CD4-positive, alpha-beta T cell (primary cell): ENCODE measurements around the gene DENND1A. TPM values are rescaled to one million over a fixed set of nuclear protein-coding genes. Genes with fewer than 3 reads are reported as not detected.

Experiments
- ATAC-seq: fragments of 200-7000 bp; cut with Tn5 transposase; one replicate; pipeline ENCODE4 v1.10.0; 2022; ENCODE audit warnings: mild to moderate bottlenecking; ENCODE audit not compliant: poor library complexity
- CTCF ChIA-PET: fragments of 350-600 bp; sonication (Branson Sonifier 250); formaldehyde crosslinking; loops from one replicate; lab custom pipeline; 2021; ENCODE audit warnings: antibody characterized with exemption, inconsistent platforms; lab: Charles Lee
- POLR2A ChIA-PET: fragments of 350-600 bp; sonication (Branson Sonifier 250); formaldehyde crosslinking; loops from one replicate; lab custom pipeline; 2021; ENCODE audit warnings: antibody characterized with exemption, inconsistent platforms; lab: Charles Lee
- DNase-seq, 14 experiments: peaks; one replicate each; pipeline ENCODE4 v3.0.0-alpha.2; 2013 to 2020; ENCODE audit warnings: mixed read lengths in 2 of 14
- H3K27ac ChIP-seq, 2 donors: one replicate each; pipeline versions ENCODE4 v1.5.1 to v1.7.0; 2013; ENCODE audit warnings: low read length in 2 of 2, low read depth in 1 of 2, mild to moderate bottlenecking in 1 of 2
- H3K27me3 ChIP-seq, 2 experiments: 1 replicate in 1 of 2; 2 replicates in 1 of 2; pipeline versions ENCODE4 v1.6.1 to v1.7.0; 2013; ENCODE audit warnings: low read length in 2 of 2, control low read depth in 1 of 2, mild to moderate bottlenecking in 1 of 2, moderate library complexity in 1 of 2; ENCODE audit not compliant: insufficient read depth in 2 of 2, control insufficient read depth in 1 of 2
- H3K36me3 ChIP-seq: one replicate; pipeline ENCODE4 v1.6.1; 2013; ENCODE audit warnings: low read length, control low read depth; ENCODE audit not compliant: insufficient read depth
- H3K4me1 ChIP-seq: one replicate; pipeline ENCODE4 v1.6.1; 2013; ENCODE audit warnings: low read length, control low read depth; ENCODE audit not compliant: insufficient read depth
- H3K4me3 ChIP-seq: one replicate; pipeline ENCODE4 v1.5.1; 2013; ENCODE audit warnings: mild to moderate bottlenecking, low read length, moderate library complexity
- H3K9me3 ChIP-seq, 2 experiments: 1 replicate in 1 of 2; 2 replicates in 1 of 2; pipeline versions ENCODE4 v1.6.1 to v1.7.0; 2013; ENCODE audit warnings: low read length in 2 of 2, mild to moderate bottlenecking in 2 of 2, control low read depth in 1 of 2, moderate library complexity in 1 of 2; ENCODE audit not compliant: control insufficient read depth in 1 of 2, insufficient read depth in 1 of 2
- H3K27ac Mint-ChIP-seq: one replicate; pipeline ENCODE4 v1.8.0; 2020; ENCODE audit warnings: mixed read lengths
- H3K27me3 Mint-ChIP-seq: one replicate; pipeline ENCODE4 v1.8.0; 2021; ENCODE audit warnings: mixed read lengths
- H3K36me3 Mint-ChIP-seq: one replicate; pipeline ENCODE4 v1.8.0; 2021; ENCODE audit warnings: low read depth, mixed read lengths
- H3K4me1 Mint-ChIP-seq: one replicate; pipeline ENCODE4 v1.8.0; 2021; ENCODE audit warnings: low read depth, mixed read lengths
- H3K4me3 Mint-ChIP-seq: one replicate; pipeline ENCODE4 v1.8.0; 2020; ENCODE audit warnings: mild to moderate bottlenecking, mixed read lengths
- H3K9me3 Mint-ChIP-seq: one replicate; pipeline ENCODE4 v1.8.0; 2020; ENCODE audit warnings: mixed read lengths
- CTCF ChIP-seq: fragments of 200-600 bp; IDR thresholded peaks from one replicate; pipeline ENCODE4 v1.8.0; 2022; ENCODE audit warnings: antibody characterized with exemption, mild to moderate bottlenecking
- intact Hi-C, 2 experiments: fragments of 100-400 bp; cut with DNase I in 1 of 2; cut with micrococcal nuclease in 1 of 2; formaldehyde crosslinking; loops; one replicate each; pipeline versions ENCODE4 v1.15.1 to v1.9.0; 2023 to 2025; cut with DNase I, micrococcal nuclease
- total RNA-seq, 174 experiments: library from RNA in 2 of 174; stranded (reverse) in 2 of 174; gene quantifications; one replicate each; pipeline ENCODE4 v1.2.3 and lab custom pipeline; 2021 to 2026

DENND1A gene
- total RNA-seq, 2 experiments from 2014 or later = 20.0 to 20.6 TPM

GRCh38 chr9:123483191-123483803 lies 446.6 kb downstream of the DENND1A start:
- Mint-ChIP-seq H3K4me1 (no peaks in the 10 kb centered on the region), H3K27me3 (no peaks in the 10 kb centered on the region), H3K9me3 (no peaks in the 10 kb centered on the region), H3K36me3 (no peaks in the 10 kb centered on the region), H3K4me3 (no peak overlapping the region), H3K27ac (no peak overlapping the region)
- POLR2A ChIA-PET = no interaction called here
- CTCF ChIA-PET = no interaction called here
- H3K4me1 ChIP-seq = no peaks in the 10 kb centered on the region
- H3K27me3 ChIP-seq = no peaks in the 10 kb centered on the region
- intact Hi-C loops = no loop called here
- TF ChIP-seq CTCF = no peak
- H3K36me3 ChIP-seq = no peaks in the 10 kb centered on the region
- no peaks in the 10 kb centered on the region for H3K9me3 ChIP-seq
- H3K27ac ChIP-seq = no peak overlapping the region
- no peak overlapping the region for H3K4me3 ChIP-seq
- no peak for ATAC-seq
- no peak for DNase-seq

- no peak overlapping the region for H3K27ac ChIP-seq
- Mint-ChIP-seq H3K9me3 (no peaks in the 10 kb centered on the region), H3K4me3 (no peak overlapping the region), H3K27me3 (no peaks in the 10 kb centered on the region), H3K4me1 (no peaks in the 10 kb centered on the region), H3K36me3 (no peaks in the 10 kb centered on the region), H3K27ac (no peak overlapping the region)
- CTCF ChIA-PET = no interaction called here
- no peak for ATAC-seq
- TF ChIP-seq CTCF = no peak
- no peaks in the 10 kb centered on the region for H3K9me3 ChIP-seq
- DNase-seq = no peak
- no peaks in the 10 kb centered on the region for H3K36me3 ChIP-seq
- no peaks in the 10 kb centered on the region for H3K27me3 ChIP-seq
- intact Hi-C loops = no loop called here
- H3K4me1 ChIP-seq = no peaks in the 10 kb centered on the region
- POLR2A ChIA-PET = no interaction called here
- H3K4me3 ChIP-seq = no peak overlapping the region
Measured at GRCh38 chr9:123482295-123482968, 447.5 kb downstream of the DENND1A start.

DNA sequence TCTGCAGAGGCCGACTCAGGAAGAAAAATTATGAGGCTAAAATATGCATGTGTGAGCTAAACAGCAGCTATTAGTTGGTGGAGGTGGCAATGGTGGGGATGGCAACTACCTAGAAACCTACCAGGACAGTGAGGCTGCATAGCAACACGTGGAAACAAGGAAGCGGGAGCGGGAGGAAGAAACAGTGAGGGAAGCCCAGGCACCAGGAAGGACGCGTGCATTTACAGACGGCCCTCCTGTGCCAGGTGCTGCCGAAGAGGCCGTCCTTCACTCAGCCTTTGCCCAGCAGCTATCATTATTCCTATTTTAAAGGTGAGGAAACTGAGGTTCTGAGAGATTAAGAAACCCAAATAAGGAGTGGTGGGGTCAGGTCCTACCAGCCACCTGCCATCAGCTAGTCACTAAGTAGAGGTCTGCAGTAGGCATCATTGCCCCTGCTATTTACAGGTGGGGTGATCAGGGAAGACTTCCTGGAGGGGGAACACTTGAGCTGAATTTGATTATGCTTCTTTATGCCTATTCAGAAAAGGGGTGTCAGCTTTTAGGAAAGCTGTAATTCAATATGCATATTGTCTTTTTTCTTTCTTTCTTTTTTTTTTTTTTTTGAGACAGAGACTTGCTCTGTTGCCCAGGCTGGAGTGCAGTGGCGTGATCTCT lies 448.6 kb downstream of the DENND1A start:
- ChIA-PET POLR2A (no interaction called here), CTCF (no interaction called here)
- intact Hi-C loops = no loop called here
- Mint-ChIP-seq H3K4me3 (no peak overlapping the region), H3K27ac (no peak overlapping the region), H3K36me3 (no peaks in the 10 kb centered on the region), H3K4me1 (no peaks in the 10 kb centered on the region), H3K27me3 (no peaks in the 10 kb centered on the region), H3K9me3 (no peaks in the 10 kb centered on the region)
- Histone ChIP-seq H3K27me3 (no peaks in the 10 kb centered on the region), H3K9me3 (no peaks in the 10 kb centered on the region), H3K4me1 (no peaks in the 10 kb centered on the region), H3K27ac (no peak overlapping the region), H3K4me3 (no peak overlapping the region), H3K36me3 (no peaks in the 10 kb centered on the region)
- no peak for DNase-seq
- no peak for TF ChIP-seq CTCF
- no peak for ATAC-seq
